ENCODE measurements around the gene HNRNPM. TPM values are rescaled to one million over a fixed set of nuclear protein-coding genes. Genes with fewer than 3 reads are reported as not detected.
"Not testable (repeated sequence)": the region's sequence is repeated elsewhere in the genome, so short reads cannot be mapped to it uniquely, and the experiment has no call there.

HNRNPM gene
- polyA plus RNA-seq, 1 experiment, result 81.6 TPM

DNA sequence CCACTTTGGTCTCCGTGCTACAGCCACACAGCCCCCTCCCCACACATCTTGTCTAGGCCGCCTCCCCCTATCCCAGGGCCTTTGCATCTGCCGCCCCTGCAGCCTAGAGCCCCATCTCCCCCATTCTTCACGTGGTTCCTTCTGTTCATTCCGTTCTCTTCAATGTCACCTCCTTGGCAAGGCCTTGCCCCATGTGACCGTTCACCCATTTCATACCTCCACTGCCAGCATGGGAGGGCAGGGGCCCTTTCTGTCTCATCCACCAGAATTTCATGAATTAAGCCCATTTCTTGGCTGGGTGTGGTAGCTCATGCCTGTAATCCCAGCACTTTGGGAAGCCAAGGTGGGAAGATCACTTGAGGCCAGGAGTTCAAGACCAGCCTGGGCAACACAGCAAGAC, 15.7 kb upstream of the HNRNPM start:
- H3K4me3 ChIP-seq (ENCODE audit: low read depth, low read length), result no peak overlapping the region
- H3K27me3 ChIP-seq (ENCODE audit: control insufficient read depth, insufficient read depth, low read length), result no peaks in the 10 kb centered on the region
- H3K36me3 ChIP-seq (ENCODE audit: control insufficient read depth, insufficient read depth, low read length), result peaks cover 2% of the 10 kb centered on the region; the same call in 1 of the 2 replicates
- no peak for DNase-seq (ENCODE audit: low read depth)
- TF ChIP-seq, protein P1, sequence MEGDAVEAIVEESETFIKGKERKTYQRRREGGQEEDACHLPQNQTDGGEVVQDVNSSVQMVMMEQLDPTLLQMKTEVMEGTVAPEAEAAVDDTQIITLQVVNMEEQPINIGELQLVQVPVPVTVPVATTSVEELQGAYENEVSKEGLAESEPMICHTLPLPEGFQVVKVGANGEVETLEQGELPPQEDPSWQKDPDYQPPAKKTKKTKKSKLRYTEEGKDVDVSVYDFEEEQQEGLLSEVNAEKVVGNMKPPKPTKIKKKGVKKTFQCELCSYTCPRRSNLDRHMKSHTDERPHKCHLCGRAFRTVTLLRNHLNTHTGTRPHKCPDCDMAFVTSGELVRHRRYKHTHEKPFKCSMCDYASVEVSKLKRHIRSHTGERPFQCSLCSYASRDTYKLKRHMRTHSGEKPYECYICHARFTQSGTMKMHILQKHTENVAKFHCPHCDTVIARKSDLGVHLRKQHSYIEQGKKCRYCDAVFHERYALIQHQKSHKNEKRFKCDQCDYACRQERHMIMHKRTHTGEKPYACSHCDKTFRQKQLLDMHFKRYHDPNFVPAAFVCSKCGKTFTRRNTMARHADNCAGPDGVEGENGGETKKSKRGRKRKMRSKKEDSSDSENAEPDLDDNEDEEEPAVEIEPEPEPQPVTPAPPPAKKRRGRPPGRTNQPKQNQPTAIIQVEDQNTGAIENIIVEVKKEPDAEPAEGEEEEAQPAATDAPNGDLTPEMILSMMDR (IDR thresholded peaks at IDR 0.05; ENCODE audit: insufficient read depth, low read depth, low read length), result no peak
- CTCF ChIA-PET, result interaction anchor here (1.3 kb wide), 1 partner anchor 8 kb away, joined by 4 read pairs; no protein-coding TSS in a partner anchor
- POLR2A ChIA-PET, result no interaction called here

DNA sequence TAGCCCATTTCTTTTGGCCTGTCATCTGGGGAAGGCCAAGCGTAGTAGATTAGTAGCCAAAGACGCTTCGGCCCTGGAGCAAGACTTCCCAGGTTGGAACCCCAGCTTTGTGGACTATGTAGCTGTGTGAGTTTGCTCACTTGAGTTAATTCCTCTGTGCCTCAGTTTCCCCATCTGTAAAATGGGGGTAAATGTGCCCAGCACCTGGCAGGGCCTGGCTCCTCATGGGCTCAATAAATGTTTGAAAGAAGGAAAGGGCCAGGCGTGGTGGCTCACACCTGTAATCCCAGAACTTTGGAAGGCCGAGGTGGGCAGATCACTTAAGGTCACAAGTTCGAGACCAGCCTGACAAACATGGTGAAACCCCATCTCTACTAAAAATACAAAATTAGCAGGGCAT, 14.9 kb upstream of the HNRNPM start:
- Histone ChIP-seq H3K36me3 (ENCODE audit: control insufficient read depth, insufficient read depth, low read length) (peaks cover 2% of the 10 kb centered on the region; the same call in 1 of the 2 replicates), H3K27me3 (ENCODE audit: control insufficient read depth, insufficient read depth, low read length) (no peaks in the 10 kb centered on the region), H3K4me3 (ENCODE audit: low read depth, low read length) (no peak overlapping the region)
- TF ChIP-seq, protein P1 (IDR thresholded peaks at IDR 0.05; ENCODE audit: insufficient read depth, low read depth, low read length), result no peak
- CTCF ChIA-PET, result no interaction called here
- POLR2A ChIA-PET, result no interaction called here
- DNase-seq (ENCODE audit: low read depth), result no peak

DNA sequence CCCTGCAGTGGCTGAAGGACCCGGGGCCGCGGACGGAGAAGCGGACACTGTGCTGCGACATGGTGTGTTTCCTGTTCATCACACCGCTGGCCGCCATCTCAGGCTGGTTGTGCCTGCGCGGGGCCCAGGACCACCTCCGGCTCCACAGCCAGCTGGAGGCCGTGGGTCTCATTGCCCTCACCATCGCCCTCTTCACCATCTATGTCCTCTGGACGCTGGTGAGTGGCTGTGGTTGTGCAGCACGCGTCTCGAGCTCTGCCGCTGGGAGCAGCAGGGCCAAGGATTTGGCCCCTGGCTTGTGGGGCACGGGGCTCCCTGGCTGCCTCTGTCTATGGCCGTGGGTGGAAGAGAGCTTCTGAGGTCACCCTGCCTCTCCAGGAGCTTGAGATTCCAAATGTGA, 14.1 kb upstream of the HNRNPM start:
- TF ChIP-seq, protein P1 (IDR thresholded peaks at IDR 0.05; ENCODE audit: insufficient read depth, low read depth, low read length), result no peak
- DNase-seq (ENCODE audit: low read depth), result no peak
- CTCF ChIA-PET, result no interaction called here
- Histone ChIP-seq H3K27me3 (ENCODE audit: control insufficient read depth, insufficient read depth, low read length) (no peaks in the 10 kb centered on the region), H3K36me3 (ENCODE audit: control insufficient read depth, insufficient read depth, low read length) (peaks cover 2% of the 10 kb centered on the region; the same call in 1 of the 2 replicates), H3K4me3 (ENCODE audit: low read depth, low read length) (no peak overlapping the region)
- POLR2A ChIA-PET, result no interaction called here

DNA sequence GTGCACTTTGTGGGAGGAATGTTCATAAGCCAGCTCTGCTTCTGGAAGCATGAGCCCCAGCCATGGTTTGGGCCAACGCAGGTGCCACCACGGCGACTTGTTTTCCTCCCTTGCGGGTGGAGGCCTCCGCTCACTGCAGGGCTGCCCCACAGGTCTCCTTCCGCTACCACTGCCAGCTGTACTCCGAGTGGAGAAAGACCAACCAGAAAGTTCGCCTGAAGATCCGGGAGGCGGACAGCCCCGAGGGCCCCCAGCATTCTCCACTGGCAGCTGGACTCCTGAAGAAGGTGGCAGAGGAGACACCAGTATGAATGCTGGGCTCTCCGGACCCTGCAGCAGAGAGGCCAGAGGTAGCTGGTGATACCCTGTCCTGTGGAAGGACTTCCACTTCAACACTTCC, 6.5 kb upstream of the HNRNPM start:
- ChIA-PET POLR2A (no interaction called here), CTCF (interaction anchor here (0.7 to 1.6 kb wide), 3 partner anchors 18 to 77 kb away, joined by 3 read pairs; no protein-coding TSS in a partner anchor)
- TF ChIP-seq, protein P1 (IDR thresholded peaks at IDR 0.05; ENCODE audit: insufficient read depth, low read depth, low read length), result no peak
- no peak for DNase-seq (ENCODE audit: low read depth)
- Histone ChIP-seq H3K27me3 (ENCODE audit: control insufficient read depth, insufficient read depth, low read length) (no peaks in the 10 kb centered on the region), H3K36me3 (ENCODE audit: control insufficient read depth, insufficient read depth, low read length) (peaks cover 1% of the 10 kb centered on the region; the same call in 1 of the 2 replicates), H3K4me3 (ENCODE audit: low read depth, low read length) (no peak overlapping the region)

DNA sequence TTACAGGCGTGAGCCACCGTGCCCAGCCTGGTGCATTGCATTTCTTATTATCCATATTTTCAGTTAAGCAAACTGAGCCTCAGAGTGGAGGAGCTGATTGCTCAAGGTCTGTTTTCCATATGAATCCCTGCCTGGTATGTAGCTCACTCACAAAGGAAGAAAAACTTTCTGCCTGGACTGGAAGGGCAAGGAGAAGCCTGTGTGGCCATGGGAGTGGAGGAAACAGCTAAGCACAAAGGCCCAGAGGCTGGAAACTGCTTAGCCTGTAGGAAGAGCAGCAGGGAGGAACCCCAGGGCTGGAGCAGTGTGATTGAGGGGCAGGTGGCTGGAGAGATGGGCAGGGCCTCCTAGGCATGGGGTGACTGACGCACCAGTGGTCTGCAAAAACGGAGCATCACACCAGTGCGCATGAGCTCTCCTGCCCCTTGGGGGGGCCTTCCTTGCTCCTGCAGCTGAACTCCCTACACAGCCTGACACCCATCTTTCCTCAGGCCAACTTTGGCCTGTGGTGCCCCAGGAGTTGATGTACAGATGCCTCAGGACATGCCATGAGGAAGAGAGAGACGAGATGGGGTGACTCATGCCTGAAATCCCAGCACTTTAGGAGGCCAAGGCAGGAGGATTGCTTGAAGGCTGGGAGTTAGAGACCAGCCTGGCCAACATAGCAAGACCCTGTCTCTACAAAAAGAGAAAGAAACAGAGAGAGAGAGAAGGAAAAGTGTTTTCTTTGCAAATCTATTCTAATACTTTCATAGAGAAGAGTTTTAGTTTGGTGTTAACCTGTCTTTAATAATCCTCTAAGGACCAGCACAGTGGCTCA, 2.8 kb upstream of the HNRNPM start:
- Histone ChIP-seq H3K4me3 (ENCODE audit: low read depth, low read length) (no peak overlapping the region), H3K36me3 (ENCODE audit: control insufficient read depth, insufficient read depth, low read length) (peaks cover 3% of the 10 kb centered on the region; the same call in 1 of the 2 replicates), H3K27me3 (ENCODE audit: control insufficient read depth, insufficient read depth, low read length) (no peaks in the 10 kb centered on the region)
- DNase-seq (ENCODE audit: low read depth), result no peak
- TF ChIP-seq, protein P1 (IDR thresholded peaks at IDR 0.05; ENCODE audit: insufficient read depth, low read depth, low read length), result no peak
- ChIA-PET CTCF (interaction anchor here (0.7 to 1.2 kb wide), 3 partner anchors 15 to 29 kb away, joined by 3 read pairs; partner anchors contain the start of gene MARCHF2), POLR2A (no interaction called here)

DNA sequence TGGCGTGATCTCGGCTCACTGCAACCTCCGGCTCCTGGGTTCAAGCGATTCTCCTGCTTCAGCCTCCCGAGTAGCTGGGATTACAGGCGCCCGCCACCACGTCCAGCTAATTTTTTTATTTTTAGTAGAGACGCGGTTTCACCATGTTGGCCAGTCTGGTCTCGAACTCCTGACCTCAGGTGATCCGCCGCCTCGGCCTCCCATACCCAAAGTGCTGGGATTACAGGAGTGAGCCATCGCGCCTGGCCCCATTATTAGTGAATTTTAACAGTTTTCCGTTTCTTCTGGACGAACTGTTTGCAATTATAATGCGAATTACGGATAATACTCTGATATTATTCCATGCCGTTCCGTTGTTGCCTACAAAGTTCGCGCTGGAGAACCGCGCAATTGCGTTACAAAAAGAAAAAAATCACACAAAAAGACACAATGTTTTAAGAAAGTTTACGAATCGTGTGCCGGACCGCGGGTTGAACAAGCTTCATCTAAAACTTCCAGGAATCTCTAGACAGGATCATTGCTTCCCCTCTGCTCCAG, 567 bp upstream of the HNRNPM start:
- ChIA-PET CTCF (interaction anchor here (1.0 kb wide), 1 partner anchor 135 kb away, joined by 3 read pairs; no protein-coding TSS in a partner anchor), POLR2A (interaction anchor here (0.6 to 1.0 kb wide), 5 partner anchors 8 to 93 kb away, joined by 3 to 5 read pairs (median 3); partner anchors contain the start of gene ZNF414)
- H3K27me3 ChIP-seq (ENCODE audit: control insufficient read depth, insufficient read depth, low read length); H3K36me3 ChIP-seq (ENCODE audit: control insufficient read depth, insufficient read depth, low read length); DNase-seq (ENCODE audit: low read depth): not testable (repeated sequence)
- H3K4me3 ChIP-seq (ENCODE audit: low read depth, low read length), result peak overlapping the region; percentile 43

All from BJ (cell line).